GM08714 (cell line): Measurements from ENCODE around the gene FBXL7.

Source experiments
- H3K4me3 ChIP-seq: fragments of 200-500 bp; sonication (Bioruptor generic); 2 replicates; pipeline ENCODE4 v1.5.1; 2014; ENCODE audit warnings: mild to moderate bottlenecking, low read length, inconsistent platforms
- ZNF274 ChIP-seq: IDR thresholded peaks from 2 replicates; pipeline ENCODE4 v1.6.1; 2012; ENCODE audit warnings: mild to moderate bottlenecking, low read depth, low read length

Gene FBXL7

DNA sequence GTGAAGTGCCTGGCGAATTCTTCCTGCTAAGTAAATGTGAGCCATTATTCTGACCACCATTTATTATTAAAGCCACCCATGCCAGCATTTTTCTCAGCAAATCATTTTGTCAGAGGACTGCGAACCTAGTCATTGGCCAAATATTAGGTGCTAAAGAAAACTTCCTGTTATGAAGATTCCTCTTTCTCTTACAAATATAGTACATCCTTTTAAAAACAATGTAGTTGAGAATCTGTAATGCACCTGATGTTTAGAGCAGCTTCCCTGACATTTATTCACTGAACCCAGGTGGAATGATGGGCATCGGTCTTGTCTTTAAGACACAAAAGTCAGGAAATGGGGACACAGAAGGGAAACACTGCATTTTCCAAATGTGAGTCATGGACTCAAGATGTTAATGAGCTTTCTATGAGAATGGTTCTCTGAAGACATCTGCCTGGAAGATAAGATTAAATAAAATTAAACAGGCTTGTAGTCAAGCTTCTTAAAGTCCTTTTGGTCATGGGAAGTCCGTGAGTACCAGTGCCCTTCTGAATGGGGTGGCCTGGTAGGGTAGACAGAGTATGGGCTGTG, 290.6 kb downstream of the FBXL7 start:
- TF ChIP-seq ZNF274: no peak
- no peak overlapping the region for H3K4me3 ChIP-seq

DNA sequence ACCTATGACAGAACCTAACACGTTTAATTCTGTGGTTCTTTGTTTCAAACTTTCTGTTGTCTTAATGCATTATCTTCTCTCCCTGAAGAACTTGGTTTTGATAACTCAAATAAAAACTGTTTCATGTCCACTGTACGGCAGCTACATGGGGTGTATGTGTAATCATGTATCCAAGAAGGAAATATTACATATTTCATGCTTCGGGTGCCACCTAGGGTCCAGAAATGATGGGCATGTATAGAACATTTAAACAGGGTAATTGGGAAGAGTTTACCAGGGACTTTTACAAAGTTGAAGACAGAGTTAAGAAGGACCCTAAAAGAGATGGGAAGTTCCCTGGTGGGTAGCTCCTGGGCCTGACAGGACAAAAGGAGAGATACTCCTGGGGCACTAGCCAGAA, 291.3 kb downstream of the FBXL7 start:
- no peak for TF ChIP-seq ZNF274
- no peak overlapping the region for H3K4me3 ChIP-seq

DNA sequence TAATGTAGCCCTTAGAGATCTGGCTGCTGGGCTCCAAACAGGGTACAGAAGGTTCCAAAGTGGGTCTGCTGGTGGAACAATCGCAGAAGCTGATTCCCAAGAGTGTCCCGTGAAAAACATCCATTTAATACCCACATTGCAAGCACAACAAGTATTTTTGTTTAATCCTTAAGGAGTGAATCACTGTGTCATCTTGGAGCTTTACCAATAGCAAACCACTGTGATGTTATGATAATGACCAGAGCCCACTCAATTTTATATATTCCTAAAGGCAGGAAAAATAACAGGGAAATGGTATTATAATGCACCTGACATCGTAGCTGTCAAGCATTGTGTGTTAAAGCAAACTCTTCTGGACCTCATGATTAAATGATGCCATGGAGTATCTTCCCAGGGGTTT, 291.9 kb downstream of the FBXL7 start:
- no peak overlapping the region for H3K4me3 ChIP-seq
- TF ChIP-seq ZNF274: no peak

DNA sequence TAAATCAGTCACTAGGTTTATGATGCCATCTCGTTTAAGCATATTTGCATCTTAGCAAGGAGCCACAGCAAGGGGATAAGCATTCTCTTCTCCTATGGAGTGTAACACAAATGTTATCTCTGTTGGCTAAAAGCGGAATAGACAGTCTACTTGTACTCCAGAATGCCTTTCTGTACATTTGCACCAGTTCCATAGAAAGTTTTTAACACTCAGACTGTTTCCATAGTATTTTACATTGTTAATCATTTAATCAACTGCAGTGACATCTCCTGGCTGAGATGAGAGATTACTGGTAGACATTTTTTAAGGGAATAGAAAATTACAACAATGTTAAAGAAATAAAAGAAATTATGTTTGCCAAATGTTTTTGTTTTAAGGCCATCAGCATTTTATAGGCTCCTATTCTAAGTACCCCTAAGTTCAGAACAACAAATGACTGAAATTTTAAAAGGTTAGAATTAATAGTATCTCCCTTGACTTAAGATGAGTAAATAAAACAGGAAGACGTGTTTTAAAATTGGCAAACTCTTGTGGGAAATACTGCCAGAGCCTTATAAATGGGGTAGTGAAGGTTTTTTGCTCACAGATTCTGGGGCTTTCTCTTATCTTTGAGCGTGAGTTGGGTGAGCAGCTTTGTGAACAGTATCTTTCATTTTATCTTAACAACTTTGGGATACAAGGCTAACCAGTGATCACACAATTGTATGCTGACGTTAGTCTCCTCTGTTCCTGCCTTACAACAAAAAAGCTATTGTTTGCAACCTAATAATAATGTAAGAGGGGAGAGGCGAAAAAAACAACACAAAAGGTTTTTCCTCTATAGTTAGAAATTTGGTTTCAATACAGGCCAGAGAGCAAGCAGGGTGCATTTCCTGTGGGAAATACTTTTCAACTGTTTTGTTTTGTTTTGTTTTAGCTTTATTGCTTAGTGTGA, 294.3 kb downstream of the FBXL7 start:
- H3K4me3 ChIP-seq: no peak overlapping the region
- no peak for TF ChIP-seq ZNF274

- no peak overlapping the region for H3K4me3 ChIP-seq
- no peak for TF ChIP-seq ZNF274
These were observed 296.1 kb downstream of the FBXL7 start for GRCh38 chr5:15796096-15796495.

DNA sequence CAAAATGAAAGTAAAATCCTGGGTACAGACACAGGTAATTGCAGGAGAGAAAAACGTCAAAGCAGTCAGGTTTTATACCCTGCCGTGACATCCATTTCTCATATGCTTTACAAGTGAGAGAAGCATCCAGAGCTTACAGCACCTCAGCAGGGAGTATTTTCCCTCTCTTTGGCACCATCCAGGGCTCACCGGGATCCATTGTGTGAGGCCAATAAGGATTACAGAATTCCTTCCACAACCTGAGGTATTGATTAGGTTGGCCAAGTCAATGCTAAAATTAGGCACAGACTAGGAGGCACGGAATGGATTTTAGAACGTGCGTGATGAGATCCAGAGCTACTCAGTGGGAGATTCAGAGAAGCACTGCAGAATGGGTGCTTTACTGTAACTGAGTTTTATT, 296.6 kb downstream of the FBXL7 start:
- no peak for TF ChIP-seq ZNF274

GRCh38 chr5:15797116-15797515, 297.1 kb downstream of the FBXL7 start:
- no peak for TF ChIP-seq ZNF274
- H3K4me3 ChIP-seq: no peak overlapping the region

More for the DNA sequence above, 296.6 kb downstream of the FBXL7 start:
- no peak overlapping the region for H3K4me3 ChIP-seq

- no peak overlapping the region for H3K4me3 ChIP-seq
- TF ChIP-seq ZNF274: no peak
These were observed 298.0 kb downstream of the FBXL7 start for GRCh38 chr5:15798006-15798405.

GRCh38 chr5:15799014-15799413, 299.0 kb downstream of the FBXL7 start:
- no peak for TF ChIP-seq ZNF274
- H3K4me3 ChIP-seq: no peak overlapping the region

- no peak for TF ChIP-seq ZNF274
- no peak overlapping the region for H3K4me3 ChIP-seq
These were observed 299.6 kb downstream of the FBXL7 start for GRCh38 chr5:15799612-15800011.

GRCh38 chr5:15803280-15803679, 303.3 kb downstream of the FBXL7 start:
- H3K4me3 ChIP-seq: no peak overlapping the region
- TF ChIP-seq ZNF274: no peak

GRCh38 chr5:15806613-15807012, 306.6 kb downstream of the FBXL7 start:
- no peak for TF ChIP-seq ZNF274
- no peak overlapping the region for H3K4me3 ChIP-seq

DNA sequence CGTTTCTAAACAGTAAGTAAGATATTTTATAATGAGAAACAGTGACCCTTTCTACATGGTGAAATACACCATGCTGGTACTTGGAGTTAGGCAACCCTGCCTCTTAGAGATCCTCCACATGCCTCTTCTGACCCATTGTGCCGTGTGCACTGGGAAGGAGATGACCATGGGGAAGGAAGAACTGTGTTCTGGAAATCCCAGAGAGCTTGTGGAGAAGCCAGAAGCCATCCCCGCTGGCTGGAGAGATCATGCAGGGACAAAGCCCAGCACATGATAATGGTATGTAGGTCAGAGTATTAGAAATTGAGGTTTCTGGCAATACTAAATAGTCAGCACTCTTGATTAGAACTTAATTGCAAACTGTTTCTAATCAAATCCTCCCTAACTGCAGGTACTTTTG, 307.3 kb downstream of the FBXL7 start:
- TF ChIP-seq ZNF274: no peak
- H3K4me3 ChIP-seq: no peak overlapping the region

- TF ChIP-seq ZNF274: no peak
- H3K4me3 ChIP-seq: no peak overlapping the region
These were observed 307.9 kb downstream of the FBXL7 start for GRCh38 chr5:15807871-15808270.

DNA sequence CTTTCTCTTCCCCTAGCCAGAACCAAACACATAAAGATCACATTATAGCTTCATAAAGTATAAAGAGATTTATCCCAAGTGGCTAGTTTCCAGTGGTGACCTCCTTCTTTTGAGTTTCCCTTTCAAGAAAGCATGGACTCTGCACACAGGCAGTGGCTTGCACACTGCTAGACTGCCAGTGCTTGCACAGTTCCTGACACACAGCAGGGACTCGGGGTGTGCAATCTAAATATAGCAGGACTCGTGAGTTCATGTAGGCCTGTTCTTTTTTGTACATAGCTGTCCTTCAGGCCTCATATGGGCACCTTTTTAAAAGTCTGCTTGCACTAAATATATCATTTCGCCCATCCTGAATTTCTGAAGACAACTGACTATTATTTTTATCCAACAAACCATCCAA, 308.6 kb downstream of the FBXL7 start:
- TF ChIP-seq ZNF274: no peak
- no peak overlapping the region for H3K4me3 ChIP-seq
